B cell (primary cell): ENCODE results near the gene MIPEP. TPM values are rescaled to one million over a fixed set of nuclear protein-coding genes. Genes with fewer than 3 reads are reported as not detected.

ENCODE experiments used
- ATAC-seq: fragments of 200-7000 bp; cut with Tn5 transposase; one replicate; pipeline ENCODE4 v1.10.0; 2021; ENCODE audit warnings: low read depth, mild to moderate bottlenecking, moderate number of reproducible peaks, moderate library complexity
- CTCF ChIA-PET: fragments of 350-600 bp; sonication (Branson Sonifier 250); formaldehyde crosslinking; loops from one replicate; lab custom pipeline; 2021; ENCODE audit warnings: antibody characterized with exemption, inconsistent platforms; lab: Charles Lee
- POLR2A ChIA-PET: fragments of 350-600 bp; sonication (Branson Sonifier 250); formaldehyde crosslinking; loops from one replicate; lab custom pipeline; 2021; ENCODE audit warnings: antibody characterized with exemption; lab: Charles Lee
- DNase-seq: peaks from one replicate; pipeline ENCODE4 v3.0.0; 2013
- H2AFZ ChIP-seq: 2 replicates; pipeline ENCODE4 v1.6.1; 2012; ENCODE audit warnings: mild to moderate bottlenecking, low read depth, low read length; ENCODE audit not compliant: insufficient read depth, poor library complexity, severe bottlenecking
- H3K27ac ChIP-seq, 2 donors: 1 replicate in 1 of 2; 2 replicates in 1 of 2; pipeline ENCODE4 v1.5.1; 2012 to 2013; ENCODE audit warnings: low read length in 2 of 2, mild to moderate bottlenecking in 2 of 2, moderate library complexity in 1 of 2
- H3K27me3 ChIP-seq, 4 experiments: fragments of 200-600 bp in 1 of 4; sonication (generic) in 1 of 4; replicated peaks in 1 of 4; 1 replicate in 2 of 4; 2 replicates in 2 of 4; pipeline versions ENCODE4 v1.6.1 to v1.7.0; 2013 to 2016; ENCODE audit warnings: low read length in 3 of 4, mild to moderate bottlenecking in 2 of 4, mixed read lengths in 1 of 4, moderate library complexity in 1 of 4; ENCODE audit not compliant: insufficient read depth in 4 of 4, control insufficient read depth in 3 of 4; ENCODE audit errors: control extremely low read depth in 1 of 4
- H3K36me3 ChIP-seq, 2 experiments: replicated peaks in 1 of 2; 1 replicate in 1 of 2; 2 replicates in 1 of 2; pipeline versions ENCODE4 v1.6.1 to v1.7.1; 2013; ENCODE audit warnings: low read length in 1 of 2; ENCODE audit not compliant: insufficient read depth in 2 of 2, control insufficient read depth in 1 of 2; ENCODE audit errors: control extremely low read depth in 1 of 2, extremely low read depth in 1 of 2
- H3K4me1 ChIP-seq, 2 donors: fragments of 200-600 bp in 1 of 2; sonication (generic) in 1 of 2; 1 replicate in 1 of 2; 2 replicates in 1 of 2; pipeline versions ENCODE4 v1.5.1 to v1.6.1; 2013 to 2017; ENCODE audit warnings: low read length in 2 of 2; ENCODE audit not compliant: control insufficient read depth in 2 of 2, insufficient read depth in 2 of 2
- H3K4me2 ChIP-seq: replicated peaks from 2 replicates; pipeline ENCODE3; 2012; ENCODE audit warnings: mild to moderate bottlenecking, low read depth, low read length; ENCODE audit not compliant: poor library complexity, severe bottlenecking
- H3K4me3 ChIP-seq, 5 experiments: fragments of 200-600 bp in 1 of 5; sonication (generic) in 1 of 5; 1 replicate in 3 of 5; 2 replicates in 2 of 5; pipeline versions ENCODE4 v1.5.1 to v1.7.0; 2011 to 2016; ENCODE audit warnings: low read length in 4 of 5, mild to moderate bottlenecking in 4 of 5, low read depth in 2 of 5, control low read depth in 1 of 5, moderate library complexity in 1 of 5; ENCODE audit not compliant: insufficient read depth in 1 of 5; ENCODE audit errors: control extremely low read depth in 1 of 5, extremely low read depth in 1 of 5
- H3K79me2 ChIP-seq: fragments of 200-600 bp; sonication (generic); one replicate; pipeline ENCODE4 v1.6.0; 2016; ENCODE audit warnings: low read length; ENCODE audit not compliant: control insufficient read depth, insufficient read depth
- H3K9ac ChIP-seq: fragments of 200-600 bp; sonication (generic); 2 replicates; pipeline ENCODE4 v1.6.1; 2017; ENCODE audit warnings: mild to moderate bottlenecking, low read length, moderate library complexity
- H3K9me3 ChIP-seq, 3 donors: one replicate each; pipeline versions ENCODE4 v1.6.1 to v1.7.1; 2013; ENCODE audit warnings: low read length in 2 of 3; ENCODE audit not compliant: control insufficient read depth in 2 of 3, insufficient read depth in 1 of 3; ENCODE audit errors: control extremely low read depth in 1 of 3
- H4K20me1 ChIP-seq: 2 replicates; pipeline ENCODE4 v1.6.0; 2012; ENCODE audit warnings: mild to moderate bottlenecking, low read length; ENCODE audit not compliant: insufficient read depth, control insufficient read depth, poor library complexity, severe bottlenecking
- H3K27ac Mint-ChIP-seq: one replicate; pipeline ENCODE4 v1.8.0; 2021; ENCODE audit warnings: mixed read lengths
- H3K27me3 Mint-ChIP-seq: one replicate; pipeline ENCODE4 v1.8.0; 2021; ENCODE audit warnings: mixed read lengths
- H3K4me1 Mint-ChIP-seq: one replicate; pipeline ENCODE4 v1.8.0; 2021; ENCODE audit warnings: mixed read lengths
- H3K4me3 Mint-ChIP-seq: one replicate; pipeline ENCODE4 v1.8.0; 2021; ENCODE audit warnings: mixed read lengths
- H3K9me3 Mint-ChIP-seq: one replicate; pipeline ENCODE4 v1.8.0; 2022; ENCODE audit warnings: mixed read lengths; ENCODE audit not compliant: insufficient read depth
- EZH2 ChIP-seq: IDR thresholded peaks from 2 replicates; pipeline ENCODE4 v1.6.1; 2012; ENCODE audit warnings: borderline replicate concordance, low read depth, mild to moderate bottlenecking, moderate library complexity, low read length; ENCODE audit not compliant: insufficient read depth, poor library complexity, severe bottlenecking
- WGBS: methylation state at CpG from one replicate; pipeline ENCODE4 v1.1.5; 2013; ENCODE audit warnings: missing lambda C conversion rate; ENCODE audit not compliant: insufficient coverage; 5-methylcytosine and 5-hydroxymethylcytosine counted together
- intact Hi-C: fragments of 100-400 bp; cut with micrococcal nuclease; formaldehyde crosslinking; loops from one replicate; pipeline ENCODE4 v1.10.0; 2022
- polyA plus RNA-seq: library from polyadenylated mRNA; depleted of rRNA; stranded (reverse); fragments of >200 nt; gene quantifications from 2 replicates; pipeline ENCODE4 v1.2.3, GENCODE V29; 2012
- total RNA-seq, 2 donors: library from RNA; stranded (reverse); fragments of 120-200 nt in 1 of 2; gene quantifications; 1 replicate in 1 of 2; 2 replicates in 1 of 2; pipeline versions ENCODE4 v1.2.3 to v1.2.4, GENCODE V29; 2013 to 2022
- TF ChIP-seq, protein P1 (sequence below): fragments of 200-600 bp; IDR thresholded peaks from one replicate; pipeline ENCODE4 v1.8.0; 2022; ENCODE audit warnings: antibody characterized with exemption, mild to moderate bottlenecking

Gene MIPEP
- total and polyA plus RNA-seq, 2 donors (not counting 1 experiment from before 2014, with no cell fraction given), result 6.2 to 16.9 TPM

DNA sequence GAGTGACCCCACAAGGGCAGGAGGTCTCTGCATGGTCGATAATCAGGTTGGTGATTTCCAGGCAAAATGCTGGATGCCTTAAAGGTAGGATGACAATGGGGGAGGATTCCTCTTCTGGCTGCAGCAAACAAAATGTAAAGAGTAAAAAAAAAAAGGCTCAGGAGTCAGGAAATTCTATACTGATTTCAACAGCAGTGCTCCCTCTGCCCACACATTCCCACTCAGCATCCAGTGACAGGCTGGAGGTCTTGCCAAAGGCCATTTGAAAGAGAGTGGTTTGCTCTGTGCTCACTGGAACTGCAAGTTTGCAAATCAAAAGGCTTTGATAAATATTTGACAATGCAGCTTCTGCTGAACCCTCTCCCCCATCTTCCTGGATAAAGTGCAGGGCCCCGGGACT is 183.6 kb downstream of the MIPEP start:
- intact Hi-C loops, result no loop called here
- ChIA-PET POLR2A (no interaction called here), CTCF (no interaction called here)
- TF ChIP-seq EZH2, result no peak
- TF ChIP-seq, protein P1, sequence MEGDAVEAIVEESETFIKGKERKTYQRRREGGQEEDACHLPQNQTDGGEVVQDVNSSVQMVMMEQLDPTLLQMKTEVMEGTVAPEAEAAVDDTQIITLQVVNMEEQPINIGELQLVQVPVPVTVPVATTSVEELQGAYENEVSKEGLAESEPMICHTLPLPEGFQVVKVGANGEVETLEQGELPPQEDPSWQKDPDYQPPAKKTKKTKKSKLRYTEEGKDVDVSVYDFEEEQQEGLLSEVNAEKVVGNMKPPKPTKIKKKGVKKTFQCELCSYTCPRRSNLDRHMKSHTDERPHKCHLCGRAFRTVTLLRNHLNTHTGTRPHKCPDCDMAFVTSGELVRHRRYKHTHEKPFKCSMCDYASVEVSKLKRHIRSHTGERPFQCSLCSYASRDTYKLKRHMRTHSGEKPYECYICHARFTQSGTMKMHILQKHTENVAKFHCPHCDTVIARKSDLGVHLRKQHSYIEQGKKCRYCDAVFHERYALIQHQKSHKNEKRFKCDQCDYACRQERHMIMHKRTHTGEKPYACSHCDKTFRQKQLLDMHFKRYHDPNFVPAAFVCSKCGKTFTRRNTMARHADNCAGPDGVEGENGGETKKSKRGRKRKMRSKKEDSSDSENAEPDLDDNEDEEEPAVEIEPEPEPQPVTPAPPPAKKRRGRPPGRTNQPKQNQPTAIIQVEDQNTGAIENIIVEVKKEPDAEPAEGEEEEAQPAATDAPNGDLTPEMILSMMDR, result no peak
- no peak overlapping the region for H2AFZ ChIP-seq
- 92% methylated on average over 2 of the region's 2 CpGs for WGBS
- DNase-seq, result no peak
- no peaks in the 10 kb centered on the region for H3K9me3 Mint-ChIP-seq
- H3K4me3 Mint-ChIP-seq, result no peak overlapping the region
- H3K9ac ChIP-seq, result no peak overlapping the region
- peaks cover 11% of the 10 kb centered on the region for H3K27me3 Mint-ChIP-seq
- H3K27ac ChIP-seq, result no peak overlapping the region
- no peaks in the 10 kb centered on the region for H3K9me3 ChIP-seq
- H3K4me1 Mint-ChIP-seq, result peaks cover 3% of the 10 kb centered on the region
- H3K36me3 ChIP-seq, result no peaks in the 10 kb centered on the region
- no peaks in the 10 kb centered on the region for H4K20me1 ChIP-seq
- no peak overlapping the region for H3K4me2 ChIP-seq
- H3K79me2 ChIP-seq, result no peaks in the 10 kb centered on the region
- no peak for ATAC-seq
- H3K27ac Mint-ChIP-seq, result no peak overlapping the region
- no peaks in the 10 kb centered on the region for H3K27me3 ChIP-seq
- H3K4me1 ChIP-seq, result peaks cover 0 to 5% of the 10 kb centered on the region in 2 donors
- H3K4me3 ChIP-seq, result no peak overlapping the region

DNA sequence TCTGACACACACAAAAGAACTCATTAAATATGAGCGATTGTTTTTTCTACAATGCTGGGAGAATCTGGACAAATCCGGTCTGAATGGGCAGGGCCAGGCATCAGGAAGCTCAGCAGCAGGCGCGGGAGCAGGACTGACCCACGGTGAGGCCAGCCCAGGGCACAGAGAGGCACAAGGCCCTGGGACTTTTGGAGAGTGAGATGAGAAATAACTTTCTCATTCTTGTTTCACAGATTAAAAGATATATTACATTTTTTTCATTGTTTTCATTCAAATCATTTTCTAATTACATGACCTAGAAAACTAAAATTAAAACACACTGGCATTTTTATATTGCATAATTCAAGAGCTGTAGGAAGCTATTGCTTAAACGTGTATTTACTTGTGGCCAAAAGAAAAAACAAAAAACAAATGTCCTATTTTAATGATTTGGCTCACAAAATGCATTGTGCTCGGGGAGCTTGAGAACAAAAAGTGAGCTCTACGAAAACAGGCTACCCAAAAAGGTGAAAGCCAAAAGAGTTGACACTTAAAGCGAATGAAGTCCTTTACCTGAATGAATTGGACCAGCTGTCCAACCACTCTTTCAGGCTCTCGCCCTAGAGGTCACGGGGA is 185.8 kb downstream of the MIPEP start:
- Histone ChIP-seq H3K9ac (no peak overlapping the region), H3K4me1 (peaks cover 0 to 5% of the 10 kb centered on the region in 2 donors), H3K9me3 (no peaks in the 10 kb centered on the region), H4K20me1 (no peaks in the 10 kb centered on the region), H3K27ac (no peak overlapping the region), H3K36me3 (no peaks in the 10 kb centered on the region), H3K4me2 (no peak overlapping the region), H3K79me2 (no peaks in the 10 kb centered on the region), H2AFZ (no peak overlapping the region), H3K4me3 (no peak overlapping the region), H3K27me3 (no peaks in the 10 kb centered on the region)
- ATAC-seq (no peak), DNase-seq (no peak)
- POLR2A ChIA-PET, result no interaction called here
- Mint-ChIP-seq H3K4me1 (peaks cover 3% of the 10 kb centered on the region), H3K27ac (no peak overlapping the region), H3K9me3 (no peaks in the 10 kb centered on the region), H3K4me3 (no peak overlapping the region), H3K27me3 (peaks cover 11% of the 10 kb centered on the region)
- TF ChIP-seq, protein P1, result no peak
- no peak for TF ChIP-seq EZH2
- CTCF ChIA-PET, result no interaction called here
- WGBS, result 98% methylated on average over 5 of the region's 11 CpGs
- intact Hi-C loops, result no loop called here
